ENCODE results near the gene NMT1.

NMT1 gene

DNA sequence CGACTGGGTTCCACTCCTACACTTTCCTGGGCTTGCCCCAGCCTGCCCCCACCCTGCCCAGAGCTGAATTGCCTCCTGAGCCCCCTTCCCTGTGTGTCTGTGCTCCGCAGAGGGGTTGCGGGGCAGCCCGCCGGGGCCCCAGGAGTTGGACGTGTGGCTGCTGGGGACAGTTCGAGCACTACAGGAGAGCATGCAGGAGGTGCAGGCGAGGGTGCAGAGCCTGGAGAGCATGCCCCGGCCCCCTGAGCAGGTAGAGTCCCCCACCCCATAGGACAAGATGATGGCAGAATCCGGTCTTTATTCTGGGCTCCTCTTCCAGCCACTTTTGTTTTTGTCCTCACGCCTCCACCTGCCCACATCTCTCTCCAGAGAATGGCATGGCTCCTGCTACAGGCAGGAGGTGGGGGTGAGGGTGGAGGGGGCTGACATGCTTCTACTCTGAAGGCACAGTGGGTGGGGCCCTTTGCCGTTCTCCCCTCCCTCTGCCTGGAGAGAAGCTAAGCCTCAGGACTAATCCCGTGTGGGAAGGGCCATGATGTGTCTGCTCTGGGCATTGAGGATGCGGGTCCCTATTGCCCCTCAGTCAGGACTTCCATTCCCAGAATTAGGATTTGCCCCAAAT, 77.9 kb downstream of the NMT1 start:
- in situ Hi-C loops (cut with HindIII; ENCODE audit: low pct_ligation_motif_present, low pct_unique_long_range_greater_than_20kb, low sequenced_read_pairs), result no loop called here
- DNase-seq, result no peak

DNA sequence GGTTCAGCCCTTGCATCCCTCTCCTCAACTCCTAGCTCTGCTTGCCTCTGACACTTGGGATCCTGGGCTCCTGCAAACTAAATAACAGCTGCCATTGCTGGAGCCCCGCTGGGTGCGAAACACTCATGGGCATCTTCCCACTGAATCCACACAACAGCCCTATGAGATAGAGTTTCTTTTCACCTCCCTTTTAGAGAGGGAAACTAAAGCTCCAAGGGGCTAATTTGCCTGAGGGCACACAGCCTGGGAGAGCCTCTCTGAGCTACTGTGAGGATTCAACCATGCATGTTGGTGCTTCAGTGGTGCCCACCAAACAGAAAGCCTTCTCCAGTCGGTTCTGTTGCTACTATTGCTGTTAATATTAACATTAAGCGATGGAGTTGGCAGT, 78.4 kb downstream of the NMT1 start:
- in situ Hi-C loops (cut with HindIII; ENCODE audit: low pct_ligation_motif_present, low pct_unique_long_range_greater_than_20kb, low sequenced_read_pairs), result no loop called here
- no peak for DNase-seq

DNA sequence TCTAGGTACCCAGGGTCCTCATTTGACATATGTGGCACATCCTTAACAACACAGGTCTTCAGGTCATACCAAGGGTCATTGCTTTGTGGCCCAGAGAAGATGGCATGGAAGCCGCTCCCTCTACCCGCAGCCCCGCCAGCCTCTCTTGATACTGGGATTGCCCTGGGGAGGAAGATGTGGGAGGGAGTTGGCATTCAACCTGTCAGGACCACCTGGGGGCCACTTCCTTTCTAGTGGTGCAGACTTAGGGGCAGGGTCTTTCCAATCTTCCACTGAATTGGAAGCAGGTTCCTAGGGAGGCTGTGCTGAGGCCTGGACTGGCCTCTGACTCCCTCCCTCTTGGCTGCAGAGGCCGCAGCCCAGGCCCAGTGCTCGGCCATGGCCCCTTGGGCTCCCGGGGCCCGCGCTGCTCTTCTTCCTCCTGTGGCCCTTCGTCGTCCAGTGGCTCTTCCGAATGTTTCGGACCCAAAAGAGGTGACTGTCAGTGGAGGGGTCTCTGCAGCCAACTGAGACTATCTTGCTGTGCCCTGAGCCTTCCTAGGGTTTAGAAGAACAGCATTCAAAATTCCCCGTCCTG, 82.1 kb downstream of the NMT1 start:
- DNase-seq, result no peak
- in situ Hi-C loops (cut with HindIII; ENCODE audit: low pct_ligation_motif_present, low pct_unique_long_range_greater_than_20kb, low sequenced_read_pairs), result no loop called here

DNA sequence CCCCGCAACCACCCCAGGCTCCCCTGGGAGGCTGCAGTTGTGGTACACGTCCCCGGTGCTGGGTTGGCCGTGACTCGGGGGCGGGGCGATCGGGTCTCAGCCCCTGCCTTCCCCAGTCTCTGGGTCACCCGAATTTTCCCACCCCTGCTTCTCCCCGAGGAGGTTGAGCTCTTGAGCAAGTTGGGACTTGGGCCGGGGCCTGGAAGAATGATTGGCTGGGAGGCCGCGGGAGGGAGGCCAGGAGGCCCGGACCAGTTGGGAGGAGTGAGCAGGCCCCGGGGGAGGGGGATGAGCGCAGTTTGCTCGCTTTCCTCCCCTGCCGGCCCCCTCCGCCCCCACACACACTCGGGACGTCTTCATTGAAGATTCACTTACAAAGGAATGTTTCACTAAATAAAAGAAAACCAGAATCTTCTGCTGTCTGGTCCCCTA, 82.7 kb downstream of the NMT1 start:
- in situ Hi-C loops (cut with HindIII; ENCODE audit: low pct_ligation_motif_present, low pct_unique_long_range_greater_than_20kb, low sequenced_read_pairs), result no loop called here

DNA sequence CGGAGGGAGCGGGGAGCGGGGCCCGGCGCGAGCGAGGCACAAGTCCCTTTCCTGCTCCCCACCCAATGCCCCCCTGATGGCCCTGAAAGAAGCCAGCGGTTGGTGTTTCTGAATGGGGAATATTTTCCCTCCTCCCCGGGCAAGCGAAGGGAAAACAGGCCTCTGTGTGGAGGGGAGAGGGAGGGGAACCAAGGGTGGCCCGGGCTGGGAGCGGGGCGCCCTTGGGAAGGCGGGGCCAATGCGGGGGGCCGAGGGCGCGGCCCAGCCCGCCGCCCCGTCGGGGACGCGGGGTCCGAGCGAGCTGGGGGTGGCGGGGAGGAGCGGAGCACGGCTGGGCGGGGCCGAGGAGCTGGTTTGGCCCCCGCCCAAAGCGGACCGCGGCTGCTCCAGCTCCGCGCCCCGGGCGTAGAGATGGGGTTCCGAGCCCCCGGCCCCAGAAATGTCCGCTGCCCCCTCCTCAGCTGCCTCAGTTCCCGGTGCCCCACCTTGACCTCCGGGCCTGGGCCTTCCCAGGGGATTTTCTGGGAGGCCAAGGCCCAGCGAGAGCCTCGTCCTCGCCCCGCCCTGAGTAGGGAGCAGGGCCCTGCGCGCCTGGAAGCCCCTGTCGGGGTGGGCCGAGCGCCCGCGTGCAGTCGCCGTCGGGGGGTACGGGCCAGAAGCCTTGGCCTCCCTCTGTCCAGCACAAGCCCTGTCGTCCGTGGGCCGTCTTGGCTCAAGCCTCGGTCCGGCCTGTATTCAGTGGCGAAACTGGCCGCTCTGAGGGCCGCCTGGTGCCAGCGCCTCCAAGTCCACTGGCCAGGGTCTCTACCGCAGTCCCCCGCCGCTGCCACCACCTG, 83.3 kb downstream of the NMT1 start:
- no peak for DNase-seq

More for the DNA sequence above, 82.7 kb downstream of the NMT1 start:
- no peak for DNase-seq

DNA sequence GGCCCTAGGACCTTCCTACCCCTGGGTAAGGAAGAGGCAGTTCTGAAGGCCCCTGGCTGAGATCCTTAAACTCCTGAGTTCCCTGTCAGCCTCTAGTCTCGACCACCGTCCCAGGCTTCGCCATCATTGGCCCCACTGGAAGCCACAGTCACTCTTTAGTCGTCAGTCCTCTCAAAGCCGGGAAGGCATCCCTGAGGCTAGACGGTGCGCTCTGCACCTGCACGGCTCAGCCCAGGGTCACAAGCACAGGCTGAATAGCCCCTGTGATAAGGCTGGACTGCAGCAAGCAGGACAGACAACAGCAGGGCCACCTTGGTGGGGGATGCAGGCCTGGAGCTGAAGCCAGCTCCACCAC, 83.9 kb downstream of the NMT1 start:
- no peak for DNase-seq
- in situ Hi-C loops (cut with HindIII; ENCODE audit: low pct_ligation_motif_present, low pct_unique_long_range_greater_than_20kb, low sequenced_read_pairs), result no loop called here

More for the DNA sequence above, 83.3 kb downstream of the NMT1 start:
- in situ Hi-C loops (cut with HindIII; ENCODE audit: low pct_ligation_motif_present, low pct_unique_long_range_greater_than_20kb, low sequenced_read_pairs), result no loop called here

DNA sequence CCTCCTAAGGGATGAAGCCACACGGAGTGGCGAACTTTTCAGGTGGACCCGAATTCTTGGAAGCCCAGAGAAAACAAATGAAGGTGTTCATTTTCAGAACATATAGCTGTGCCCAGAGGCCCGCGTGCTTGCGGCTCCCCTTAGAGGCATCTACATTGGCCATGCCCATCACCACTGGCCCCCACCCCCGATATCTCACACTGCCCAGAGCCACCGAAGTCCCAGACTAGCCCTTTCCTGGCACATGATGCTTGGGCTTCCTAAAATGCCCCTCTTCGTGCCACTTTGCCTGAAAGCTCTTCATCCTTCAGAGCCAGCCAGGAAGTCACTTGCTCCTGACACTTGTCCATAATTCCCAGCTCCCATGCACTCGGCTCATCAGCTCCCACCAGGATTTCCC, 85.0 kb downstream of the NMT1 start:
- DNase-seq, result no peak
- in situ Hi-C loops (cut with HindIII; ENCODE audit: low pct_ligation_motif_present, low pct_unique_long_range_greater_than_20kb, low sequenced_read_pairs), result no loop called here

DNA sequence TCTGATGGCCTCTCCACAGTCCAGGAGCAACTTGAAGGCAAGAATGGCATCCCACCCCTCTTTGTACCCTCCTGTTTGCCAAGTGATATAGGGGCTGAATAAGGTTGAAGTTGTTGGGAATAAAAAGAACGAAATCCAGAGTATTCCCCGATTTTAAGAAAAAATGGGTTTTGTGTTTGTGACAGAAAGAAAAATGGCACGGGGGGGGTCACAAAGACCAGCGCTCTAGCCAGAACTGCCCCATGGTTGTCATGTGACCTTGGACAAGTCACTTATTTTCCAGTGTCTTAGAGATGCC, 85.4 kb downstream of the NMT1 start:
- in situ Hi-C loops (cut with HindIII; ENCODE audit: low pct_ligation_motif_present, low pct_unique_long_range_greater_than_20kb, low sequenced_read_pairs), result no loop called here
- DNase-seq, result no peak

DNA sequence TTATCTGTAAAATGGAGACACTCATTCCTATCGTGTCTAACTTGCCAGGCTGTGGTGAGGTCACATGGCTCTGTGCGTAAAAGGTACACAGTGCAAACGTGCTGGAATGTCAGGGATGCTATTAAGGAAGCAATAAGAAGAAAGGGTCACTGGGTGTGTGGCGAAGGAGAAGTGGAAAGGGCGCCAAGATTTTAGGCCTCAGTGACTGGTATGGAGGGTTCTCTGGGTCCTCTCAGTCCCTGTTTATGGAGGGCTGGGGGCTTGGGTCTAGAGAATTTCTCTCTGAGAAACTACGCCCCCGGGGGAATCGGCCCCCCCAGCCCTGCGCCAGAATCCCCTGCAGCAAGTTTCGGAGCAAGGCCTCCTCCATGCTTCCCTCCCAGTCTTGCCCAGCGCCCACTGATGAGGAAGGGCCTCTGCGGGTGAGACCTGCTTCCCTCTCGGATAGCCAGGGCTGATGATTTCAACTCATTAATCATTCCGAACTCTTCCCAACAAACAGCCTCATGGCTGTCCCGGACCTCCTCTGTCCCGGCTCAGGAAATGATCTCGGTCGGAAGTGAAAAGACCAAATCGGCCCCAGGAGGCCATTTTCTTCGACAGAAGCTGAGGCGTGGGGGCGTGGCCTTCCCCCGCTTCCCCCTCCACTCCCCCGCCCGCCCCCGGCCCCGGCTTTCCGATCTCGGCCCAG, 85.9 kb downstream of the NMT1 start:
- DNase-seq, result peak; percentile 81
- in situ Hi-C loops (cut with HindIII; ENCODE audit: low pct_ligation_motif_present, low pct_unique_long_range_greater_than_20kb, low sequenced_read_pairs), result no loop called here

DNA sequence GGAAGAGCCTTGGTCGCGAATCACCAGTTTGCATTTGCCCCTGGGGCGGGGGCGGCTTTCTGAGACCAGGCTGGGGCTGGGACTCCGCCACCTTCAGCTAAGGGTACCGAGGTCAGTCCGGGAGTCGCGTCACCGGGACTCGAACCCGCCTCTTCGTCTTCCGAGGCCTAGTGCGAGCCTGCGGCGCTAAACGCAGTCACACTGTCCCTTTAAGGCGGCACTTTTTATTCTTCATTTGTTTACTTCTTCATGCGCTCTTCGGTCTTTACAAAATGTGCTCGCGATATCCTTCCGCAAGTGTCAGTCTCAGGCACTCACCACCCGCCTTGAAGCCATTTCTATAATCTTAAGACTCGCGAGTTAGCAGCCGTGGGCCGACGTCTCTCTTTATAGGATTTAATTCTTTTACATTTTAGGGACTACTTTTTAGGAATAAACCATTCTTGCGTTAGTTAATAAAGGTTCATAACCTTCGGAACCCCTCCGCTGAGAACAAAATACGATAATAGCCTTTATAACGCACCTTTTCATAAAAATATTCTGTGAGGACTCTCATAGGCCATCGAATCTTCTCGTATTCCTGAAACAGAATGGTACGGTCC, 86.6 kb downstream of the NMT1 start:
- DNase-seq, result peak; percentile 96
- in situ Hi-C loops (cut with HindIII; ENCODE audit: low pct_ligation_motif_present, low pct_unique_long_range_greater_than_20kb, low sequenced_read_pairs), result no loop called here

DNA sequence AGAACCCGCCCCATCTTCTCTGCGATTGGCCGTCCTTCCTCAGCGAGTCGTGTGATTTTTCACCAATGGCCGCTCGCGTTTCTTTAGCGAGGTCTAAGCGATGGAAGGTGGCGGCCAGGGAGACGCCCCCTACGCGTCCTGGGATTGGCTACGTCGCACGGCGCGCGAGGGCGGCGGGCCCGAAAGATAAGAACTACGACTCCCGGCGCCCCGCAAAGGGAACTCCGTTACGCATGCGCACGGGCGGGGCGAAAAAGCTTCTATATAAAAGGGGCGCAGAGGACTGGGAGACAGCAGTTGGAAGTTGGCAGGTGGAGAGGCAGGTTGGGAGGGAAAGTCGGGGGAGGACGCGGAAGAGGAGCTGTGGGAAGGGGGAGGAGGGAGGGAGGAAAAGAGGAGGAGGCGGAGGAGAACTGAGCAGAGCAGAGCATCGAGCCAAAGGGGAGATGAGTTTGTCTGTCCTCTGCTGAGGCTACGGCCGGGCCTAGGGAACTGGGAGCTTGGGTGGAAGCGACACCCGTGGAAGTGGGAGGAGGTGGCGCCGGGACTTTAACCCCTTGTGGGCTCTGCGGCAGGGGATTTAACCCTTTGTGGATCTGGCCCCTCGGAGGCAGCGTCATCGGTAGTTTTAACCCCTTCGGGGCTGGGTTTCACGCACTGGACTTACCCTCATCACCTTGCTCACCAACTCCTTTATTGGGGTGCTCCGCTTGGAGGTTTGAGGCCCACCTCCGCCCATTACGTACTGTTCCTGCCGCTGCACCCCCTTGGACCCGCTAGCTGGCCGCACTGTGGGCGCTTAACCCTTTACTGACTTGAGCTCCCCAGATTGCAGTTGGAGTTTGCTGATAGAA, 87.3 kb downstream of the NMT1 start, which contains the start of gene HEXIM1:
TSS of gene HEXIM1 (plus strand) at position 293 of the 854 bp plus-strand sequence. CDS start 716 bp downstream, outside the sequence.
- DNase-seq, result peak; percentile 100
- in situ Hi-C loops (cut with HindIII; ENCODE audit: low pct_ligation_motif_present, low pct_unique_long_range_greater_than_20kb, low sequenced_read_pairs), result no loop called here

DNA sequence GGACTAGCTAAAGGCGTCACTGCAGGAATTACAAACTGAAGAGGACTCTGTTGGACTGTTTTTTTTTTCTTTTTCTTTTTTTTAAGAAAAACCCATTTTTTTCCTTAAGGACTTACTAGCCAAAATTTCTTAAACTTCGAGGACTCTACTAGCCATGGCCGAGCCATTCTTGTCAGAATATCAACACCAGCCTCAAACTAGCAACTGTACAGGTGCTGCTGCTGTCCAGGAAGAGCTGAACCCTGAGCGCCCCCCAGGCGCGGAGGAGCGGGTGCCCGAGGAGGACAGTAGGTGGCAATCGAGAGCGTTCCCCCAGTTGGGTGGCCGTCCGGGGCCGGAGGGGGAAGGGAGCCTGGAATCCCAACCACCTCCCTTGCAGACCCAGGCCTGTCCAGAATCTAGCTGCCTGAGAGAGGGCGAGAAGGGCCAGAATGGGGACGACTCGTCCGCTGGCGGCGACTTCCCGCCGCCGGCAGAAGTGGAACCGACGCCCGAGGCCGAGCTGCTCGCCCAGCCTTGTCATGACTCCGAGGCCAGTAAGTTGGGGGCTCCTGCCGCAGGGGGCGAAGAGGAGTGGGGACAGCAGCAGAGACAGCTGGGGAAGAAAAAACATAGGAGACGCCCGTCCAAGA, 88.0 kb downstream of the NMT1 start:
- in situ Hi-C loops (cut with HindIII; ENCODE audit: low pct_ligation_motif_present, low pct_unique_long_range_greater_than_20kb, low sequenced_read_pairs), result no loop called here
- peak; percentile 88 for DNase-seq

DNA sequence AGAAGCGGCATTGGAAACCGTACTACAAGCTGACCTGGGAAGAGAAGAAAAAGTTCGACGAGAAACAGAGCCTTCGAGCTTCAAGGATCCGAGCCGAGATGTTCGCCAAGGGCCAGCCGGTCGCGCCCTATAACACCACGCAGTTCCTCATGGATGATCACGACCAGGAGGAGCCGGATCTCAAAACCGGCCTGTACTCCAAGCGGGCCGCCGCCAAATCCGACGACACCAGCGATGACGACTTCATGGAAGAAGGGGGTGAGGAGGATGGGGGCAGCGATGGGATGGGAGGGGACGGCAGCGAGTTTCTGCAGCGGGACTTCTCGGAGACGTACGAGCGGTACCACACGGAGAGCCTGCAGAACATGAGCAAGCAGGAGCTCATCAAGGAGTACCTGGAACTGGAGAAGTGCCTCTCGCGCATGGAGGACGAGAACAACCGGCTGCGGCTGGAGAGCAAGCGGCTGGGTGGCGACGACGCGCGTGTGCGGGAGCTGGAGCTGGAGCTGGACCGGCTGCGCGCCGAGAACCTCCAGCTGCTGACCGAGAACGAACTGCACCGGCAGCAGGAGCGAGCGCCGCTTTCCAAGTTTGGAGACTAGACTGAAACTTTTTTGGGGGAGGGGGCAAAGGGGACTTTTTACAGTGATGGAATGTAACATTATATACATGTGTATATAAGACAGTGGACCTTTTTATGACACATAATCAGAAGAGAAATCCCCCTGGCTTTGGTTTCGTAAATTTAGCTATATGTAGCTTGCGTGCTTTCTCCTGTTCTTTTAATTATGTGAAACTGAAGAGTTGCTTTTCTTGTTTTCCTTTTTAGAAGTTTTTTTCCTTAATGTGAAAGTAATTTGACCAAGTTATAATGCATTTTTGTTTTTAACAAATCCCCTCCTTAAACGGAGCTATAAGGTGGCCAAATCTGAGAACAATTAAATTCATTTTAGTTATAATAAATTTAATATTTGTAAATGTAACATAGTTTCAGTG, 88.8 kb downstream of the NMT1 start:
- DNase-seq, result peak; percentile 71
- in situ Hi-C loops (cut with HindIII; ENCODE audit: low pct_ligation_motif_present, low pct_unique_long_range_greater_than_20kb, low sequenced_read_pairs), result no loop called here

DNA sequence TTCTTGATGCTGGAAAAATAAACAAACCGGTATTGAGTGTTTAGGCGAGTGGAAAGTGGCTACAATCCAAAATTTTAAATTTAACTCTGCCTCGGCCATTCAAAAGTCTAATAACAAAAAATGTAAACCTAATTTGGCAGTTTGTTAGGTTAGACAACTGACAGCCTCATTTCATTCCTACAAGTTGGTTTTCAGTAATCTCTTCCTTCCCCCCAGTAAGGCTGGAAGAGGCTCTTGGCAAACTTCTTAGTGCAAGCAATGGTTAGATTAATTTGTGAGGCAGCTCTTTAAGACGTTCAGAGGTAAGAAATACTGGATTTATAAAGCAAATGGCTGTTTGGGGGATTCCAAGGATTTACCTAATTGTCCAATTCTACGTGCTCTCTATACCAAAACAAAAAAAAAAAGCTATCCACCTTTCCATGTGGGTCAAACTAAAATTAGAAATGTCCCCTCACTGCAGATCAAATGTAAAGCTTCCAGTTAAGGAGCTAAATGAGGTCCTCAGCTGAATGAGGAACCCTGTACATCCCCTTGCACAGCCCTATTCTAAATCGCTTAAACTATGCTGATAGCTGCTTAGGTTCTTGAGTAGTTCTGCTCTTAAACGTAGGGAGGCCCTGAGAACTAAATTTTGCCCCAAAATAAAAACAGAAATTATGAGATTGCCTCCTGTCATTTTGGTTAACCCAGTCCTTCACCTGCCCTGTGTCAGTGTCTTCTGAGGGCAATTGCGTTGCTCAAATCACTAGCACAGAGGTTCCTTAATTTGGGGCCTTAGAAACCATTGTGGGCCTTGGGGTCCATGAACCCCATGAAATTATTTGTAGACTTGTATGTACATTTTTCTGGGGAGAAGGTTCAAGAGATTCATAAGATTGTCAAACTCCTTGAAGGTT, 90.0 kb downstream of the NMT1 start:
- in situ Hi-C loops (cut with HindIII; ENCODE audit: low pct_ligation_motif_present, low pct_unique_long_range_greater_than_20kb, low sequenced_read_pairs), result no loop called here
- peak; percentile 22 for DNase-seq

DNA sequence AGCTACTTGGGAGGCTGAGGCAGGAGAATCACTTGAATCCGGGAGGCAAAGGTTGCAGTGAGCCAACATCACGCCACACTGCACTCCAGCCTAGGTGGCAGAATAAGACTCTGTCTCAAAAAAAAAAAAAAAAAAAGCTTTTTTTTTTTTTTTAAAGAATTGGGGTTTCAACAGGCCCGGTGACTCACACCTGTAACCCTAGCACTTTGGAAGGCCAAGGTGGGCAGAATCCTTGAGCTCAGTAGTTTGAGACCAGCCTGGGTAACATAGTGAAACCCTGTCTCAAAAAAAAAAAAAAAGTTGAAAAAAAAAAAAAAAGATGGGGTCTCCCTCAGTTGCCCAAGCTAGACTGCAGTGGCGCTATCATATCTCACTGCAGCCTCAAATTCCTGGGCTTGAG, 93.9 kb downstream of the NMT1 start:
- in situ Hi-C loops (cut with HindIII; ENCODE audit: low pct_ligation_motif_present, low pct_unique_long_range_greater_than_20kb, low sequenced_read_pairs), result no loop called here
- DNase-seq, result no peak

DNA sequence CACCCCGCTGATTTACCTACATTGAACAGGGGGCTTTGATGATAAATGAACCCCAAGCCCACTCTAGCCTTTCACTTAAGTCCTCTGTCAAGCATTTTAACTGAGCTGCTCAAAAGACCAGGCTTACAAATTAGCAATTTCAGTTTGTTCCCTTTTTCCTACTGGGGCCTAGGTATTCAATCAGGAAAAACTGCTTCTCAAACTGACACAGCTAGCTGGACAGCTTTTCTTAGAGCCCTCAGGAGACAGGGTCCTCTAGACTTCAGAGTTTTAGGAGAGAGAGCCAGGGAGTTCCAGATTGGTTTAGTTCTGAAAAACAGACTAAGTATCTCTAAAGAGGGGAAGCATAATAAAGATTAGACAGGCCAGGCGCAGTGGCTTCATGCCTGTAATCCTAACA, 94.4 kb downstream of the NMT1 start:
- no peak for DNase-seq
- in situ Hi-C loops (cut with HindIII; ENCODE audit: low pct_ligation_motif_present, low pct_unique_long_range_greater_than_20kb, low sequenced_read_pairs), result no loop called here

Data from ACHN (cell line).